AG04449 (cell line): ENCODE data around the gene MS4A1.
"Not testable (repeated sequence)": the region's sequence is repeated elsewhere in the genome, so short reads cannot be mapped to it uniquely, and the experiment has no call there.

Source experiments
- CTCF ChIA-PET: fragments of 350-600 bp; formaldehyde crosslinking; extraction: SDS; loops from one replicate; lab custom pipeline; 2021; ENCODE audit warnings: antibody characterized with exemption; lab: Yijun Ruan, JAX
- POLR2A ChIA-PET: fragments of 400-600, 350-600 bp; formaldehyde crosslinking; extraction: SDS; loops from one replicate; lab custom pipeline; 2020; ENCODE audit warnings: antibody characterized with exemption, inconsistent platforms; lab: Yijun Ruan, JAX
- DNase-seq: peaks from one replicate; pipeline ENCODE4 v3.0.0-alpha.2; 2010; ENCODE audit warnings: low read depth, low spot score
- H3K4me3 ChIP-seq: 2 replicates; pipeline ENCODE4 v1.5.1; 2011; ENCODE audit warnings: low read depth, mild to moderate bottlenecking, control low read depth, low read length
- CTCF ChIP-seq: IDR thresholded peaks from one replicate; pipeline ENCODE4 v1.5.1; 2011; ENCODE audit warnings: mild to moderate bottlenecking, moderate library complexity, low read length, control low read depth, inconsistent platforms; ENCODE audit not compliant: insufficient read depth; ENCODE audit errors: missing control alignments

The MS4A1 gene

GRCh38 chr11:60433401-60433800, 22.2 kb upstream of the MS4A1 start:
- no peak for TF ChIP-seq CTCF
- ChIA-PET POLR2A (no interaction called here), CTCF (no interaction called here)
- no peak overlapping the region for H3K4me3 ChIP-seq
- no peak for DNase-seq

- TF ChIP-seq CTCF = no peak
- ChIA-PET POLR2A (no interaction called here), CTCF (no interaction called here)
- DNase-seq = no peak
- no peak overlapping the region for H3K4me3 ChIP-seq
These were observed 8.6 kb upstream of the MS4A1 start for GRCh38 chr11:60447070-60447469.

- DNase-seq = no peak
- POLR2A ChIA-PET = no interaction called here
- no peak for TF ChIP-seq CTCF
- CTCF ChIA-PET = no interaction called here
- no peak overlapping the region for H3K4me3 ChIP-seq
These were observed 7.8 kb upstream of the MS4A1 start for GRCh38 chr11:60447846-60448245.

- DNase-seq, CTCF ChIA-PET, POLR2A ChIA-PET, H3K4me3 ChIP-seq: not testable (repeated sequence)
These were observed 4.5 kb upstream of the MS4A1 start for GRCh38 chr11:60451185-60451584.

GRCh38 chr11:60454212-60454611, 1.4 kb upstream of the MS4A1 start:
- no peak for DNase-seq
- POLR2A ChIA-PET = no interaction called here
- TF ChIP-seq CTCF = no peak
- no peak overlapping the region for H3K4me3 ChIP-seq
- CTCF ChIA-PET = no interaction called here

GRCh38 chr11:60457576-60457975, 1.9 kb downstream of the MS4A1 start:
- no peak for TF ChIP-seq CTCF
- no peak for DNase-seq
- no peak overlapping the region for H3K4me3 ChIP-seq
- POLR2A ChIA-PET = no interaction called here
- CTCF ChIA-PET = no interaction called here

GRCh38 chr11:60459345-60459744, 3.7 kb downstream of the MS4A1 start:
- TF ChIP-seq CTCF = no peak
- ChIA-PET POLR2A (no interaction called here), CTCF (no interaction called here)
- no peak overlapping the region for H3K4me3 ChIP-seq
- no peak for DNase-seq
